GM12865 (cell line): ENCODE measurements around the gene MN1.

Source experiments
- DNase-seq: peaks from one replicate; pipeline ENCODE4 v3.0.0; 2010; ENCODE audit warnings: low read depth
- H3K4me3 ChIP-seq: 2 replicates; pipeline ENCODE4 v1.5.1; 2011; ENCODE audit warnings: mild to moderate bottlenecking, low read depth, low read length, control low read depth
- CTCF ChIP-seq: IDR thresholded peaks from 2 replicates; pipeline ENCODE4 v1.5.1; 2011; ENCODE audit warnings: low read length, control low read depth, low read depth, inconsistent platforms; ENCODE audit not compliant: insufficient read depth; ENCODE audit errors: missing control alignments

MN1 gene

GRCh38 chr22:27726331-27726685 lies 75.2 kb downstream of the MN1 start:
- no peak overlapping the region for H3K4me3 ChIP-seq
- DNase-seq: no peak
- no peak for TF ChIP-seq CTCF

GRCh38 chr22:27725661-27726060 lies 75.9 kb downstream of the MN1 start:
- no peak for TF ChIP-seq CTCF
- H3K4me3 ChIP-seq: no peak overlapping the region

DNA sequence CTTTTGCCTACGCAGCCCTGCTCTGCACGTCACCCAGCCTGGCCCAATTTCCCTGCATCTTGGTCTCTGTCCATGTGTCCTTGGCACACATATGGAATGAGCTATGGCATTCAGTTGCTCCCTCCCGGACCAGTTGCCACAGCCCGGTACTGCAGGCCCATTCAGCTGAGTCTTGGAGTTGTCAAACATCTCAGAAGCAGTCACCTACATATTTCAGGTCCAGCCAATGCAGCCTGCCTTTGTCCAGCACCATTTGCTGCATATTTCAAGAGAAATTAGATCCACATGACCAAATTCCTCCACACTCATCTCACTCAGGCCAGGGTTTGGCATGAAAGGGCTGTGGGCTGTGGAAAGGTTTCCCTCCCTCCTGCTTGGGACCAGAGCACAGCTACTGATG lies 76.8 kb downstream of the MN1 start:
- DNase-seq: no peak
- no peak for TF ChIP-seq CTCF
- no peak overlapping the region for H3K4me3 ChIP-seq

More at GRCh38 chr22:27725661-27726060, 75.9 kb downstream of the MN1 start:
- DNase-seq: no peak

DNA sequence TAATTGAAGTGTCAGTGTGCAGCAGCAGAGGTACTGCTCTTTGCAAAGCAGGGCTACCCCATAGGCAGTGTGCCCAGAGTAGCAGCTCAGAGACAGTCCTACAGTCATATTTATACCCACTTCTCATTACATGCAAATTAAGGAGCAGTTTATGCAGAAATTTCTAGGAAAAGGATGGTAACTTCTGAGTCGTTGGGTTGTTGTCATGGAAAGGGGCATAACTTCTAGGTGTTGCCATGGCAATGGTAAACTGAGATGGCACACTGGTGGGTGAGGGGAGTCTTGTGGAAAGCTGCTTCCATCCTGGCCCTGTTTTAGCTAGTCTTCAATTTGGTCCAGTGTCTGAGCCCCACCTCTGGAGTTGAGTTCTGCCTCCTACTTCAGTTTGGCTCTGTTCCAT lies 77.4 kb downstream of the MN1 start:
- H3K4me3 ChIP-seq: no peak overlapping the region
- TF ChIP-seq CTCF: no peak
- no peak for DNase-seq

DNA sequence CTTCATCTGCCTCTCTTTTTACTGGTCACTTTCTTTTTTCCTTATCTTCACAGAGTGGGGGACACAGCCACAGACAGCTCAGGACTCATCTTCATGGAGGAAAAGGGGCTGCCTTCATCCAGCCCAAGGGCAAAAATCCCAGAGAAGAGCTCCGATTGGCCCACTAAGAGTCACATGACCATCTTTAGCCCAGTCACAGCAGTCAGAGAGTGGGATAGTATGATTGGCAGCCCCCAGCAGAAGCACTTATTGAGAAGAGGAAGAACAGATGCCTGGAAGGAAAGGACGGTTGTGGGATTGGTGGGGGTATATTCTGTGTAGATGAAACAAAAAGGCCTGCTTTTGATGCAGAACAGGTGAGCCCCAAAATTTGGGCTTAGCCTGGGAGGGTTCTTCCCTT lies 77.8 kb downstream of the MN1 start:
- DNase-seq: no peak
- H3K4me3 ChIP-seq: no peak overlapping the region
- no peak for TF ChIP-seq CTCF

- TF ChIP-seq CTCF: no peak
- H3K4me3 ChIP-seq: no peak overlapping the region
- DNase-seq: no peak
Measured at GRCh38 chr22:27723158-27723557, 78.4 kb downstream of the MN1 start.

GRCh38 chr22:27720860-27721259 lies 80.7 kb downstream of the MN1 start:
- DNase-seq: no peak
- no peak for TF ChIP-seq CTCF

More at GRCh38 chr22:27720860-27721259, 80.7 kb downstream of the MN1 start:
- H3K4me3 ChIP-seq: no peak overlapping the region
